ENCODE measurements around the gene KASH5. TPM values are rescaled to one million over a fixed set of nuclear protein-coding genes. Genes with fewer than 3 reads are reported as not detected.

The KASH5 gene
- total and polyA plus RNA-seq, 2 of the 13 experiments (the other 11 are each of a cell fraction or from before 2014, with no cell fraction given): not detected

DNA sequence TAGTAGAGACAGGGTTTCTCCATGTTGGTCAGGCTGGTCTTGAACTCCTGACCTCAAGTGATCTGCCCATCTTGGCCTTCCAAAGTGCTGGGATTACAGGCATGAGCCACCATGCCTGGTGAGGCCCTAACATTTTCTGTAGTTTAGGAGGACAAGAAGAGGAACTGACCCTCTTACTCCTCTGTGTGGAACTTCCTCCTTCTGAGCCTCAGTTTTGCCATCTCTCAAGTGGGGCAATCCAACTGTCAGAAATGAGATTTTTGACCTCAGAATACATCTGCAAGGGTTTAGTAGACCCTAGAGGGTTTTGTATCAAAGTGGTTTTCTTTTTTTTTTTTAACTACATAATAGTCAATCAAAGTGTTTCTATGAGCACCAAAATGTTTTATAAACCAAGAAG is 21.9 kb upstream of the KASH5 start:
- TF ChIP-seq MED13 (CRISPR knock-in tag; IDR thresholded peaks at IDR 0.05) (no peak), PAWR (CRISPR knock-in tag; IDR thresholded peaks at IDR 0.05; ENCODE audit: borderline replicate concordance) (no peak), ZNF629 (CRISPR knock-in tag; conservative IDR thresholded peaks at IDR 0.05) (peak; percentile 79), PRDM10 (CRISPR knock-in tag; IDR thresholded peaks at IDR 0.05; ENCODE audit: low read depth) (no peak), ATF3 (CRISPR knock-in tag; IDR thresholded peaks at IDR 0.05) (no peak), ZNF644 (CRISPR knock-in tag; IDR thresholded peaks at IDR 0.05; ENCODE audit: low read depth) (no peak)
- Histone ChIP-seq H3K27me3 (ENCODE audit: control insufficient read depth in 1 of 2, insufficient read depth in 2 of 2, low read length in 2 of 2) (peaks cover 1 to 4% of the 10 kb centered on the region in 2 experiments; a peak in 1 of 5 replicates), H3K9me3 (ENCODE audit: low read length) (peaks cover 11% of the 10 kb centered on the region), H3K9ac (ENCODE audit: insufficient read depth, low read depth, low read length) (no peak overlapping the region), H3K4me3 (replicated peaks in 1 of 3; ENCODE audit: insufficient read depth in 1 of 3, low read depth in 2 of 3, low read length in 3 of 3) (no peak overlapping the region), H4K20me1 (ENCODE audit: insufficient read depth, low read length) (no peaks in the 10 kb centered on the region), H3K79me2 (ENCODE audit: insufficient read depth, low read length) (no peaks in the 10 kb centered on the region), H2AFZ (ENCODE audit: low read length) (no peak overlapping the region), H3K4me1 (ENCODE audit: insufficient read depth, low read length) (peaks cover 21% of the 10 kb centered on the region), H3K27ac (ENCODE audit: extremely low read length, insufficient read depth, low read length) (no peak overlapping the region), H3K4me2 (ENCODE audit: low read depth, low read length) (no peak overlapping the region), H3K36me3 (replicated peaks in 1 of 2; ENCODE audit: control insufficient read depth in 1 of 2, insufficient read depth in 2 of 2, low read length in 2 of 2) (no peaks in the 10 kb centered on the region)
- DNase-seq (ENCODE audit: low spot score) (no peak), FAIRE-seq (no peak), ATAC-seq (no peak)
- intact Hi-C loops (cut with micrococcal nuclease; ENCODE audit: unreplicated experiment) (no loop called here), in situ Hi-C loops (cut with HindIII; ENCODE audit: extremely low pct_ligation_motif_present, low pct_unique_long_range_greater_than_20kb) (no loop called here)
- POLR2A ChIA-PET: no interaction called here
- BruUV-seq (replicated peaks): no TSS peak
- CTCF ChIA-PET (ENCODE audit: low intra/inter-chr PET ratio, low total read pairs): no interaction called here

Data from HepG2 (cell line).